ENCODE data around the gene CERS3.

- no peak for TF ChIP-seq CTCF (IDR thresholded peaks at IDR 0.05)
- TF ChIP-seq POLR2A (IDR thresholded peaks at IDR 0.05; ENCODE audit: low read depth) = no peak
- no peak for TF ChIP-seq POLR2AphosphoS5 (IDR thresholded peaks at IDR 0.05)
- TF ChIP-seq EP300 (IDR thresholded peaks at IDR 0.05) = no peak
Observed at GRCh38 chr15:100566850-100567628, 38.3 kb upstream of the CERS3 start.

Data from esophagus muscularis mucosa (tissue), 4 donors.